GM18505 (cell line): ENCODE data around the gene TRIM26.
"Not testable (repeated sequence)": the region's sequence is repeated elsewhere in the genome, so short reads cannot be mapped to it uniquely, and the experiment has no call there.

Source experiments
- ATAC-seq: cut with Tn5 transposase; IDR thresholded peaks from one replicate; pipeline ENCODE4 v1.9.1; 2021; ENCODE audit not compliant: unreplicated experiment
- POLR2A ChIP-seq: IDR thresholded peaks from 4 replicates; pipeline ENCODE4 v1.6.1; 2011; ENCODE audit warnings: borderline replicate concordance; ENCODE audit not compliant: insufficient read depth, insufficient read length; ENCODE audit errors: extremely low read depth

Gene TRIM26

GRCh38 chr6:30144811-30145210 lies 68.4 kb downstream of the TRIM26 start:
- no peak for ATAC-seq
- no peak for TF ChIP-seq POLR2A

- ATAC-seq = no peak
- no peak for TF ChIP-seq POLR2A
These were observed 69.4 kb downstream of the TRIM26 start for GRCh38 chr6:30143780-30144179.

DNA sequence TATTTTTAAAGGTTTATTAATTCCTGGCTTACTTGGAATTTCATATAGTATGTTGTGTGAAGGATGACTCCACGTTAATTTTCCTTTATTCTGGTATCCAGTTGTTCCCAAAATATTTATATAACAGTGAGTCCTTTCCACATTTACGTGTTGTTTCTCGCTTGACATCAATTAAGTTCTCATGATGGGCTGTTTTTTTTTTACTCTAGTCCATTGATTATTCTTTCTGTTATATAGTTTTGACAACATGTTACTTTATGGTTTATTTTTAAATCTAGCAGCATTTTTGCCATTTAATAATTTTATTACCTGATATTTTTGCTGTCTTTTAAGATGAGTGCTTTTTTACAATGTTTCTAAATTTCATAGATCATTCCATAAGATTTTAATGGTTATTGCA lies 70.5 kb downstream of the TRIM26 start:
- no peak for ATAC-seq
- TF ChIP-seq POLR2A = no peak

GRCh38 chr6:30140240-30140639 lies 73.0 kb downstream of the TRIM26 start:
- ATAC-seq = not testable (repeated sequence)

DNA sequence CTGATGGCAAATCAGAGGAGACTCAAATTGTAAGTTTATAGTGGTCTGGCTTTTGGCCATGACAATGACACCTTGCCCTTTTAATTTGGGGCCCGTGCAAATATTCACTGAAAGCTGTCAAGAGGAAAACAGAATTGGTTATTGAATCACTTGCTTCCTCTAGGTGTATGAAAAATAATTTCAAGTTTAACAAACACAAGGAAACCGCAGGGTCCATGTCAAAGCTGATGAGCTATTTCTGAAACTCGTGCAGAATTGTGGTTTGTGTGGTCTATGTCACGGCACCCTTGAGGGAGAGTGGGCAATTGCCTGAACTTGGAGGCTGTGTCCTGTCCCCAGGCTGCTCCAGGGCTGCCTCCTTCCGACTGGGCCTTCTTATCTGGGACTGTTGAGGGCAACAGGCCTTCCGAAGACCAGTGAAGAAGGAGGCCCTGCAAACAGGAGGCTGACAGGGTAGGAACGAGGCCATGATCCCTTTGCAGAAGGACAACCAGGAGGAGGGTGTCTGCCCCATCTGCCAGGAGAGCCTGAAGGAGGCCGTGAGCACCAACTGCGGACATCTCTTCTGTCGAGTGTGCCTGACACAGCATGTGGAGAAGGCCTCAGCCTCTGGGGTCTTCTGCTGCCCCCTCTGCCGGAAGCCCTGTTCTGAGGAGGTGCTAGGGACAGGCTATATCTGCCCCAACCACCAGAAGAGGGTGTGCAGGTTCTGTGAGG lies 76.5 kb downstream of the TRIM26 start:
- TF ChIP-seq POLR2A = no peak
- no peak for ATAC-seq

- ATAC-seq = no peak
- no peak for TF ChIP-seq POLR2A
These were observed 77.4 kb downstream of the TRIM26 start, which contains the start of gene TRIM40 for GRCh38 chr6:30135757-30136156. Gene TRIM40, plus strand, starts transcription at chr6:30136140. Its CDS starts 897 bp downstream, at chr6:30137037.

GRCh38 chr6:30135147-30135546 lies 78.1 kb downstream of the TRIM26 start:
- TF ChIP-seq POLR2A = no peak
- ATAC-seq = no peak
